Neuron (in vitro differentiated cells): ENCODE results near the gene PGK1.
"Not testable (repeated sequence)": the region's sequence is repeated elsewhere in the genome, so short reads cannot be mapped to it uniquely, and the experiment has no call there.

ENCODE experiments used
- H2AFZ ChIP-seq: one replicate; pipeline ENCODE4 v1.6.1; 2013; ENCODE audit warnings: low read depth, mild to moderate bottlenecking, inconsistent platforms, low read length, moderate library complexity
- H3K27me3 ChIP-seq: one replicate; pipeline ENCODE4 v1.6.1; 2013; ENCODE audit warnings: low read length; ENCODE audit not compliant: insufficient read depth
- H3K36me3 ChIP-seq: one replicate; pipeline ENCODE4 v1.6.1; 2013; ENCODE audit warnings: low read length; ENCODE audit not compliant: insufficient read depth
- H3K4me1 ChIP-seq: one replicate; pipeline ENCODE4 v1.6.1; 2013; ENCODE audit warnings: low read length; ENCODE audit not compliant: insufficient read depth
- H3K4me3 ChIP-seq: 2 replicates; pipeline ENCODE4 v1.5.1; 2013; ENCODE audit warnings: mild to moderate bottlenecking, low read length, moderate library complexity
- H3K9me3 ChIP-seq: one replicate; pipeline ENCODE4 v1.6.1; 2013; ENCODE audit warnings: low read length

Gene PGK1

GRCh38 chrX:78163175-78163574 lies 59.1 kb downstream of the PGK1 start:
- not testable (repeated sequence) for H3K27me3 ChIP-seq, H2AFZ ChIP-seq, H3K9me3 ChIP-seq, H3K36me3 ChIP-seq, H3K4me3 ChIP-seq, H3K4me1 ChIP-seq

- Histone ChIP-seq H3K4me3 (no peak overlapping the region), H3K4me1 (no peaks in the 10 kb centered on the region), H3K9me3 (no peaks in the 10 kb centered on the region), H3K36me3 (no peaks in the 10 kb centered on the region), H2AFZ (no peak overlapping the region), H3K27me3 (no peaks in the 10 kb centered on the region)
Measured at GRCh38 chrX:78165425-78165824, 61.4 kb downstream of the PGK1 start.

GRCh38 chrX:78168065-78168464 lies 64.0 kb downstream of the PGK1 start:
- Histone ChIP-seq H3K27me3 (peaks cover 4% of the 10 kb centered on the region), H2AFZ (no peak overlapping the region), H3K4me1 (no peaks in the 10 kb centered on the region), H3K9me3 (no peaks in the 10 kb centered on the region), H3K4me3 (no peak overlapping the region), H3K36me3 (no peaks in the 10 kb centered on the region)
